T47D (cell line): ENCODE results near the gene ATP2C1.
"Not testable (repeated sequence)": the region's sequence is repeated elsewhere in the genome, so short reads cannot be mapped to it uniquely, and the experiment has no call there.

Source experiments
- DNase-seq, 2 experiments: peaks; one replicate each; pipeline versions ENCODE4 v3.0.0 to v3.0.0-alpha.2; 2011 to 2012; ENCODE audit warnings: low read depth in 1 of 2, low spot score in 1 of 2
- JUND ChIP-seq: IDR thresholded peaks from 2 replicates; pipeline ENCODE4 v1.6.1; 2012; ENCODE audit warnings: low read depth
- in situ Hi-C: cut with HindIII; loops from 2 replicates; pipeline ENCODE4 v1.10.0; 2016; ENCODE audit warnings: low sequenced_read_pairs, low pct_unique_long_range_greater_than_20kb

The ATP2C1 gene

GRCh38 chr3:130956281-130956680 is 62.4 kb downstream of the ATP2C1 start:
- DNase-seq = no peak
- in situ Hi-C loops = no loop called here
- TF ChIP-seq JUND = no peak

GRCh38 chr3:130956721-130957120 is 62.8 kb downstream of the ATP2C1 start:
- DNase-seq = no peak
- no peak for TF ChIP-seq JUND
- in situ Hi-C loops = no loop called here

GRCh38 chr3:130960139-130960795 is 66.4 kb downstream of the ATP2C1 start:
- in situ Hi-C loops = no loop called here
- no peak for TF ChIP-seq JUND
- no peak for DNase-seq

GRCh38 chr3:130961458-130961857 is 67.6 kb downstream of the ATP2C1 start:
- no peak for TF ChIP-seq JUND
- DNase-seq = no peak
- in situ Hi-C loops = no loop called here

- no peak for DNase-seq
- in situ Hi-C loops = no loop called here
- no peak for TF ChIP-seq JUND
These were observed 69.6 kb downstream of the ATP2C1 start for GRCh38 chr3:130963444-130963843.

GRCh38 chr3:130963878-130964277 is 70.0 kb downstream of the ATP2C1 start:
- DNase-seq = no peak
- in situ Hi-C loops = no loop called here
- TF ChIP-seq JUND = no peak

GRCh38 chr3:130967281-130967680 is 73.4 kb downstream of the ATP2C1 start:
- no peak for DNase-seq
- no peak for TF ChIP-seq JUND
- in situ Hi-C loops = no loop called here

- no peak for DNase-seq
- no peak for TF ChIP-seq JUND
- in situ Hi-C loops = no loop called here
These were observed 74.3 kb downstream of the ATP2C1 start for GRCh38 chr3:130968221-130968620.

GRCh38 chr3:130969621-130970020 is 75.7 kb downstream of the ATP2C1 start:
- in situ Hi-C loops = no loop called here
- DNase-seq = no peak
- TF ChIP-seq JUND = no peak

GRCh38 chr3:130971208-130971607 is 77.3 kb downstream of the ATP2C1 start:
- in situ Hi-C loops = no loop called here
- TF ChIP-seq JUND = no peak
- DNase-seq = no peak

- DNase-seq, in situ Hi-C loops: not testable (repeated sequence)
These were observed 78.7 kb downstream of the ATP2C1 start for GRCh38 chr3:130972592-130972991.

GRCh38 chr3:130973406-130973805 is 79.5 kb downstream of the ATP2C1 start:
- DNase-seq = no peak
- in situ Hi-C loops = no loop called here
- no peak for TF ChIP-seq JUND

GRCh38 chr3:130974201-130974600 is 80.3 kb downstream of the ATP2C1 start:
- in situ Hi-C loops = no loop called here
- TF ChIP-seq JUND = no peak
- no peak for DNase-seq

GRCh38 chr3:130975251-130975650 is 81.4 kb downstream of the ATP2C1 start:
- TF ChIP-seq JUND = no peak
- no peak for DNase-seq
- in situ Hi-C loops = no loop called here
